Aorta (tissue), 5 donors: ENCODE measurements around the gene HES2. TPM values are rescaled to one million over a fixed set of nuclear protein-coding genes. Genes with fewer than 3 reads are reported as not detected.
"Not testable (repeated sequence)": the region's sequence is repeated elsewhere in the genome, so short reads cannot be mapped to it uniquely, and the experiment has no call there.

Source experiments
- ATAC-seq: fragments of 200-7000 bp; cut with Tn5 transposase; one replicate; pipeline ENCODE4 v1.9.1; 2022; ENCODE audit warnings: moderate library complexity; ENCODE audit not compliant: low FRiP score
- DNase-seq, 2 donors: peaks; one replicate each; pipeline ENCODE4 v3.0.0-alpha.2; 2020
- H3K27ac ChIP-seq, 2 donors: one replicate each; pipeline ENCODE4 v1.5.1; 2013; ENCODE audit warnings: low read length in 2 of 2, mild to moderate bottlenecking in 2 of 2, moderate library complexity in 2 of 2, control low read depth in 1 of 2, inconsistent platforms in 1 of 2, low read depth in 1 of 2
- H3K27me3 ChIP-seq, 2 donors: one replicate each; pipeline ENCODE4 v1.6.1; 2013; ENCODE audit warnings: control low read depth in 1 of 2, low read length in 1 of 2, mild to moderate bottlenecking in 1 of 2, moderate library complexity in 1 of 2; ENCODE audit not compliant: insufficient read depth in 2 of 2, control insufficient read depth in 1 of 2
- H3K36me3 ChIP-seq, 2 donors: one replicate each; pipeline ENCODE4 v1.6.1; 2013; ENCODE audit warnings: control low read depth in 1 of 2, low read length in 1 of 2, mild to moderate bottlenecking in 1 of 2; ENCODE audit not compliant: insufficient read depth in 2 of 2, control insufficient read depth in 1 of 2
- H3K4me1 ChIP-seq, 2 donors: one replicate each; pipeline ENCODE4 v1.6.1; 2013; ENCODE audit warnings: low read length in 2 of 2, control low read depth in 1 of 2, mild to moderate bottlenecking in 1 of 2, moderate library complexity in 1 of 2; ENCODE audit not compliant: insufficient read depth in 2 of 2, control insufficient read depth in 1 of 2
- H3K4me3 ChIP-seq, 2 donors: one replicate each; pipeline ENCODE4 v1.5.1; 2013; ENCODE audit warnings: low read length in 2 of 2, control low read depth in 1 of 2, mild to moderate bottlenecking in 1 of 2
- H3K9me3 ChIP-seq: one replicate; pipeline ENCODE4 v1.6.1; 2013; ENCODE audit warnings: mild to moderate bottlenecking, low read length; ENCODE audit not compliant: control insufficient read depth
- WGBS, 2 donors: extraction: QIAGEN DNeasy Blood & Tissue Kit; methylation state at CpG; one replicate each; pipeline ENCODE4 v1.1.7; 2013; 5-methylcytosine and 5-hydroxymethylcytosine counted together
- intact Hi-C, 2 donors: fragments of 100-400 bp; cut with DNase I; formaldehyde crosslinking; loops; one replicate each; pipeline versions ENCODE4 v1.14.2 to v1.15.0; 2022
- microRNA-seq, 2 donors: library from miRNA; unstranded; fragments of <30 nt; microRNA quantifications; one replicate each; pipeline ENCODE4 v1.2.0, GENCODE V29; 2020
- polyA plus RNA-seq, 2 donors: library from polyadenylated mRNA; stranded (reverse); fragments of 200-250 nt; gene quantifications; one replicate each; pipeline ENCODE4 v1.2.3, GENCODE V29; 2013
- total RNA-seq, 2 donors: library from RNA; stranded (reverse); fragmentation: NEBNext Ultra II Directional; extraction: Animal tissue kit (Norgen Biotek cat#: 25700); gene quantifications; one replicate each; pipeline ENCODE4 v1.2.1, GENCODE V29; 2021
- donor health status: healthy with polysubstance abuse.
- donor health status: Bipolar disorder and iron deficiency.
- donor health status: DM: no; HTN: no; CAD: no.
- donor health status: DM: no; HTN: no; CAD: no.
- donor health status: DM: yes; HTN: yes; CAD: no.

HES2 gene
- total and polyA plus RNA-seq, 4 donors, result 0.49 to 1.4 TPM; not detected in 2

DNA sequence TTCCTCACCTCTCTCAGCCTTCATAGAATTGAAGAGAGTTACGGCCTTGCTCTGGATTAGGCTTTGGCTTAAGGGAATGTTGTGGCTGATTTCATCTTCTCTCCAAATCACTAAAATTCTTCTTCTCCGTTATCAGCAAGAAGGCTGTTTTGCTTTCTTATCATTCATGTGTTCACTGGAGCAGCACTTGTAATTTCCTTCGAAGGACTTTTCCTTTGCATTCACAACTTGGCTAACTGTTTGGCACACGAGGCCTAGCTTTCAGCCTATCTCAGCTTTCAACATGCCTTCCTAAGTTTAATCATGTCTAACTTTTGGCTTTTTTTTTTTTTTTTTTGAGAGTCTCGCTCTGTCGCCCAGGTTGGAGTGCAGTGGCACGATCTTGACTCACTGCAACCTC is 47.5 kb downstream of the HES2 start:
- DNase-seq, H3K4me3 ChIP-seq, H3K27ac ChIP-seq, H3K36me3 ChIP-seq, intact Hi-C loops, H3K4me1 ChIP-seq, ATAC-seq, H3K9me3 ChIP-seq, H3K27me3 ChIP-seq: not testable (repeated sequence)
- 59 to 74% methylated on average over 7 of the region's 7 CpGs for WGBS, 2 donors

- Histone ChIP-seq H3K4me3 (no peak overlapping the region), H3K9me3 (no peaks in the 10 kb centered on the region), H3K36me3 (no peaks in the 10 kb centered on the region), H3K27me3 (no peaks in the 10 kb centered on the region), H3K4me1 (no peaks in the 10 kb centered on the region), H3K27ac (no peak overlapping the region)
- DNase-seq (no peak), ATAC-seq (no peak)
- intact Hi-C loops, result no loop called here
- WGBS, 2 donors, result 54 to 70% methylated on average over 4 of the region's 4 CpGs
Observed at GRCh38 chr1:6370006-6370405, 49.7 kb downstream of the HES2 start.

DNA sequence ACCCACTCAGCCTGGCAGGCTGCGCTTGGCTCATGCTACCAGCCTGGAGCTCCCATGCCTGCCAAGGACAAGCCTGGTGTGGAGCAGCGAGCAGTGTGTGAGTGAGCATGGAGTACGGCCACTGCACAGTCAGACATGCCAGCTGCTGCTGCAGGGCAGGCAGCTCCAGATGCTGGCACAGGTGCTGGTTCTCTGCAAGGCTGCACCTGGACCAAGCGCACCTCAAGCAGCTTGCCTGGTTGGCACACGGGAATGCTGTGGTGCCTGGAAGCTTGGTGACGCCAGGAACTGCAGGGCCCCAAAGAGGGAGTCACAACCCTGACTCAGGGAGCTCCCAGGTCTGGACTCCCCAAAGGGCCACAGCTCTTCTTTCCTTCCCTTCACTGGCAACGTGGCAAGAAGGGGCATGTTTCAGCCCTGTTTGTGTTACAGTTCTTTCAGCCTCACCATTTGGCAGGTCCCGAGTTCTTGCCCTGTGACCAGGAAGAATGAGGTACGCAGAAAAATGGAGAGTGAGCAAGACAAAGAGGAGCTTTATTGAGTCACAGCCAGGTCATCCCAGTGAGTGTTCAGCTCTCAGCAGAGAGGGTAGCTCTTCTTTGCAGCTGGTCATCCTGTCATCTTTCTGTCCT is 52.2 kb downstream of the HES2 start:
- Histone ChIP-seq H3K9me3 (no peaks in the 10 kb centered on the region), H3K27me3 (no peaks in the 10 kb centered on the region), H3K36me3 (no peaks in the 10 kb centered on the region), H3K4me1 (no peaks in the 10 kb centered on the region), H3K27ac (no peak overlapping the region), H3K4me3 (no peak overlapping the region)
- peak in 1 of 2 donors; percentile 70 for DNase-seq
- intact Hi-C loops, result no loop called here
- peak; percentile 69 for ATAC-seq
- WGBS, 2 donors, result 25 to 35% methylated on average over 9 of the region's 9 CpGs

GRCh38 chr1:6365047-6365446 is 54.7 kb downstream of the HES2 start:
- Histone ChIP-seq H3K9me3 (no peaks in the 10 kb centered on the region), H3K36me3 (no peaks in the 10 kb centered on the region), H3K27ac (no peak overlapping the region), H3K27me3 (no peaks in the 10 kb centered on the region), H3K4me1 (no peaks in the 10 kb centered on the region), H3K4me3 (no peak overlapping the region)
- intact Hi-C loops, result no loop called here
- ATAC-seq, result no peak
- no peak for DNase-seq
- WGBS, 2 donors, result 91 to 94% methylated on average over 5 of the region's 5 CpGs

GRCh38 chr1:6363085-6363884 is 56.4 kb downstream of the HES2 start:
- DNase-seq, result peak; percentile 78 to 85
- not testable (repeated sequence) for H3K27ac ChIP-seq, H3K4me3 ChIP-seq, H3K9me3 ChIP-seq, H3K27me3 ChIP-seq, H3K36me3 ChIP-seq, ATAC-seq, H3K4me1 ChIP-seq
- intact Hi-C loops, result loop anchor here (2.0 to 5.0 kb wide), 2 partner anchors 42 to 44 kb away; no protein-coding TSS in a partner anchor
- WGBS, 2 donors, result 37 to 39% methylated on average over 18 to 20 of the region's 20 CpGs

Small RNAs within 50 kb of the gene (microRNA-seq; reads per million reads assigned to microRNA genes)
- gene MIR4252, result 0 reads per million in 2 donors

Other genes starting within 250 kb of the HES2 start
- 1 to 10 TPM in 1 of 2 donors, under 1 TPM in 1; 0.24 to 2.5 TPM for gene CHD5, start 239.6 kb downstream of the HES2 start, total RNA-seq
- gene CHD5, start 239.6 kb downstream of the HES2 start, polyA plus RNA-seq, result under 1 TPM; 0.25 to 0.38 TPM
- 100 to 1,000 TPM; 309 to 335 TPM for gene RPL22, start 220.3 kb downstream of the HES2 start, total RNA-seq
- 100 to 1,000 TPM; 370 to 547 TPM for gene RPL22, start 220.3 kb downstream of the HES2 start, polyA plus RNA-seq
- gene RNF207, start 213.8 kb downstream of the HES2 start, total RNA-seq, result 10 to 100 TPM; 13.2 to 31.4 TPM
- gene RNF207, start 213.8 kb downstream of the HES2 start, polyA plus RNA-seq, result 10 to 100 TPM in 1 of 2 donors, 1 to 10 TPM in 1; 1.5 to 15.8 TPM
- gene ICMT, start 184.0 kb downstream of the HES2 start, total RNA-seq, result 10 to 100 TPM; 49.7 to 55.8 TPM
- 10 to 100 TPM; 21.2 to 30.8 TPM for gene ICMT, start 184.0 kb downstream of the HES2 start, polyA plus RNA-seq
- not detected for gene HES3, start 175.7 kb downstream of the HES2 start, total RNA-seq
- gene HES3, start 175.7 kb downstream of the HES2 start, polyA plus RNA-seq, result not detected
- gene GPR153, start 158.8 kb downstream of the HES2 start, total RNA-seq, result 10 to 100 TPM in 1 of 2 donors, 1 to 10 TPM in 1; 4.5 to 17.0 TPM
- 1 to 10 TPM; 3.7 to 4.4 TPM for gene GPR153, start 158.8 kb downstream of the HES2 start, polyA plus RNA-seq
- gene ACOT7, start 26.2 kb downstream of the HES2 start, total RNA-seq, result 10 to 100 TPM; 12.5 to 20.9 TPM
- gene ACOT7, start 26.2 kb downstream of the HES2 start, polyA plus RNA-seq, result 10 to 100 TPM; 14.4 to 22.6 TPM
- under 1 TPM; 0.29 to 0.84 TPM for gene ESPN, start 4.9 kb upstream of the HES2 start, total RNA-seq
- 10 to 100 TPM in 1 of 2 donors, under 1 TPM in 1; 0.54 to 28.7 TPM for gene ESPN, start 4.9 kb upstream of the HES2 start, polyA plus RNA-seq
- 10 to 100 TPM in 1 of 2 donors, 1 to 10 TPM in 1; 6.5 to 34.6 TPM for gene TNFRSF25, start 46.3 kb upstream of the HES2 start, total RNA-seq
- 10 to 100 TPM in 1 of 2 donors, 1 to 10 TPM in 1; 9.6 to 22.9 TPM for gene TNFRSF25, start 46.3 kb upstream of the HES2 start, polyA plus RNA-seq
- gene PLEKHG5, start 71.7 kb upstream of the HES2 start, total RNA-seq, result 10 to 100 TPM in 1 of 2 donors, 1 to 10 TPM in 1; 6.6 to 39.3 TPM
- gene PLEKHG5, start 71.7 kb upstream of the HES2 start, polyA plus RNA-seq, result 1 to 10 TPM; 2.6 to 8.0 TPM
- gene NOL9, start 134.6 kb upstream of the HES2 start, total RNA-seq, result 10 to 100 TPM; 25.9 to 27.0 TPM
- gene NOL9, start 134.6 kb upstream of the HES2 start, polyA plus RNA-seq, result 1 to 10 TPM; 1.9 to 6.5 TPM
- gene TAS1R1, start 135.4 kb upstream of the HES2 start, total RNA-seq, result not detected
- 1 to 10 TPM in 1 of 2 donors, not detected in 1; 1.3 TPM for gene TAS1R1, start 135.4 kb upstream of the HES2 start, polyA plus RNA-seq
- gene ZBTB48, start 160.1 kb upstream of the HES2 start, total RNA-seq, result 10 to 100 TPM; 20.6 to 29.9 TPM
- gene ZBTB48, start 160.1 kb upstream of the HES2 start, polyA plus RNA-seq, result 100 to 1,000 TPM in 1 of 2 donors, 10 to 100 TPM in 1; 25.2 to 204 TPM
- 10 to 100 TPM; 37.5 to 38.3 TPM for gene KLHL21, start 182.9 kb upstream of the HES2 start, total RNA-seq
- 10 to 100 TPM; 10.8 to 38.0 TPM for gene KLHL21, start 182.9 kb upstream of the HES2 start, polyA plus RNA-seq
- gene PHF13, start 193.8 kb upstream of the HES2 start, total RNA-seq, result 10 to 100 TPM; 19.0 to 19.3 TPM
- 10 to 100 TPM in 1 of 2 donors, 1 to 10 TPM in 1; 3.6 to 10.8 TPM for gene PHF13, start 193.8 kb upstream of the HES2 start, polyA plus RNA-seq
- 10 to 100 TPM; 11.0 to 21.2 TPM for gene THAP3, start 204.9 kb upstream of the HES2 start, total RNA-seq
- gene THAP3, start 204.9 kb upstream of the HES2 start, polyA plus RNA-seq, result 10 to 100 TPM; 20.8 to 44.1 TPM